H1 (cell line): ENCODE measurements around the gene OOSP3. TPM values are rescaled to one million over a fixed set of nuclear protein-coding genes. Genes with fewer than 3 reads are reported as not detected.
A peak's percentile ranks its signal among the peaks of the same experiment; 100 is the strongest.

Experiments
- CTCF ChIA-PET: fragments of 300-600 bp; sonication (Branson Sonifier 250); formaldehyde crosslinking; loops from one replicate; lab custom pipeline; 2021; ENCODE audit not compliant: partially characterized antibody; lab: Charles Lee
- POLR2A ChIA-PET: fragments of 300-600 bp; sonication (Branson Sonifier 250); formaldehyde crosslinking; loops from one replicate; lab custom pipeline; 2021; ENCODE audit warnings: inconsistent platforms; ENCODE audit not compliant: partially characterized antibody; lab: Charles Lee
- DNase-seq, 2 experiments: peaks; one replicate each; pipeline versions ENCODE4 v3.0.0 to v3.0.0-alpha.2; 2010 to 2022; ENCODE audit warnings: low spot score in 2 of 2, low read depth in 1 of 2, mixed read lengths in 1 of 2
- FAIRE-seq: peaks from 2 replicates; lab custom pipeline; 2011; peaks lifted over from hg19 to GRCh38; lab: Jason Lieb, UNC
- H2AFZ ChIP-seq: 2 replicates; pipeline ENCODE4 v1.8.1; 2012; ENCODE audit warnings: low read length, inconsistent platforms
- H2AK5ac ChIP-seq: 2 replicates; pipeline ENCODE4 v1.6.1; 2013; ENCODE audit warnings: low read depth, low read length
- H2BK120ac ChIP-seq: replicated peaks from 2 replicates; pipeline ENCODE3; 2013; ENCODE audit warnings: low read depth, low read length, inconsistent platforms
- H2BK12ac ChIP-seq: 2 replicates; pipeline ENCODE4 v1.6.1; 2013; ENCODE audit warnings: low read depth, low read length
- H2BK15ac ChIP-seq: 2 replicates; pipeline ENCODE4 v1.6.1; 2013; ENCODE audit warnings: low read length
- H2BK20ac ChIP-seq: 2 replicates; pipeline ENCODE4 v1.6.1; 2013; ENCODE audit warnings: low read length
- H2BK5ac ChIP-seq: 2 replicates; pipeline ENCODE4 v1.6.1; 2013; ENCODE audit warnings: low read depth, low read length
- H3K14ac ChIP-seq: 2 replicates; pipeline ENCODE4 v1.6.1; 2013; ENCODE audit warnings: inconsistent platforms; ENCODE audit not compliant: insufficient read length
- H3K18ac ChIP-seq: 2 replicates; pipeline ENCODE4 v1.6.1; 2013; ENCODE audit warnings: low read length; ENCODE audit errors: extremely low read depth
- H3K23ac ChIP-seq: 2 replicates; pipeline ENCODE4 v1.6.1; 2013; ENCODE audit warnings: inconsistent platforms; ENCODE audit not compliant: insufficient read length
- H3K23me2 ChIP-seq: 2 replicates; pipeline ENCODE4 v1.6.1; 2013; ENCODE audit warnings: low read depth, low read length
- H3K27ac ChIP-seq: 2 replicates; pipeline ENCODE4 v1.6.1; 2011; ENCODE audit warnings: low read depth, low read length, inconsistent platforms
- H3K27me3 ChIP-seq, 4 experiments: replicated peaks in 1 of 4; 1 replicate in 1 of 4; 2 replicates in 3 of 4; pipeline versions ENCODE4 v1.6.1 to v1.8.1; 2011 to 2013; ENCODE audit warnings: low read length in 3 of 4, mild to moderate bottlenecking in 3 of 4, inconsistent platforms in 2 of 4, mixed read lengths in 2 of 4, moderate library complexity in 1 of 4; ENCODE audit not compliant: control insufficient read depth in 3 of 4, insufficient read depth in 3 of 4; ENCODE audit errors: extremely low read depth in 1 of 4
- H3K36me3 ChIP-seq, 4 experiments: 2 replicates each; pipeline versions ENCODE4 v1.6.1 to v1.8.1; 2011 to 2013; ENCODE audit warnings: mild to moderate bottlenecking in 4 of 4, low read length in 3 of 4, moderate library complexity in 2 of 4, control low read depth in 1 of 4, inconsistent platforms in 1 of 4; ENCODE audit not compliant: insufficient read depth in 4 of 4, control insufficient read depth in 2 of 4
- H3K4ac ChIP-seq: replicated peaks from 2 replicates; pipeline ENCODE3; 2013; ENCODE audit warnings: low read length, low read depth, mixed read lengths, inconsistent platforms; ENCODE audit not compliant: insufficient read length
- H3K4me1 ChIP-seq, 4 experiments: replicated peaks in 1 of 4; 1 replicate in 1 of 4; 2 replicates in 3 of 4; pipeline versions ENCODE4 v1.6.1 to v1.8.1; 2011 to 2013; ENCODE audit warnings: low read length in 3 of 4, inconsistent platforms in 2 of 4, mixed read lengths in 1 of 4; ENCODE audit not compliant: insufficient read depth in 4 of 4, control insufficient read depth in 3 of 4
- H3K4me2 ChIP-seq, 2 experiments: 2 replicates each; pipeline versions ENCODE4 v1.6.1 to v1.8.1; 2011 to 2013; ENCODE audit warnings: low read depth in 2 of 2, low read length in 2 of 2, control low read depth in 1 of 2, inconsistent platforms in 1 of 2, mild to moderate bottlenecking in 1 of 2; ENCODE audit not compliant: insufficient read depth in 1 of 2
- H3K4me3 ChIP-seq, 4 experiments: fragments of 200-600, 300-600 bp in 1 of 4; sonication (generic), shearing (Covaris generic), sonication (Bioruptor Twin) in 1 of 4; 2 replicates each; pipeline versions ENCODE4 v1.5.1 to v1.8.1; 2011 to 2016; ENCODE audit warnings: low read length in 4 of 4, low read depth in 3 of 4, control low read depth in 2 of 4, inconsistent platforms in 2 of 4, mild to moderate bottlenecking in 2 of 4, mixed read lengths in 1 of 4, moderate library complexity in 1 of 4; ENCODE audit not compliant: insufficient read depth in 2 of 4; ENCODE audit errors: extremely low read depth in 1 of 4
- H3K56ac ChIP-seq: replicated peaks from 2 replicates; pipeline ENCODE3; 2013; ENCODE audit warnings: low read depth, mild to moderate bottlenecking, mixed read lengths, low read length, inconsistent platforms; ENCODE audit not compliant: insufficient read length
- H3K79me1 ChIP-seq: 2 replicates; pipeline ENCODE4 v1.6.1; 2013; ENCODE audit warnings: low read depth, low read length, control low read depth
- H3K79me2 ChIP-seq, 2 experiments: 2 replicates each; pipeline versions ENCODE4 v1.6.1 to v1.8.1; 2012 to 2013; ENCODE audit warnings: low read length in 2 of 2, mild to moderate bottlenecking in 2 of 2, inconsistent platforms in 1 of 2; ENCODE audit not compliant: insufficient read depth in 2 of 2, control insufficient read depth in 1 of 2
- H3K9ac ChIP-seq, 4 experiments: replicated peaks in 1 of 4; 1 replicate in 1 of 4; 2 replicates in 3 of 4; pipeline versions ENCODE4 v1.6.1 to v1.8.1; 2011 to 2013; ENCODE audit warnings: low read depth in 3 of 4, low read length in 3 of 4, control low read depth in 2 of 4, mild to moderate bottlenecking in 2 of 4, moderate library complexity in 2 of 4, inconsistent platforms in 1 of 4; ENCODE audit errors: extremely low read depth in 1 of 4
- H3K9me3 ChIP-seq, 2 experiments: 2 replicates each; pipeline versions ENCODE4 v1.6.1 to v1.8.1; 2012 to 2013; ENCODE audit warnings: mild to moderate bottlenecking in 2 of 2, moderate library complexity in 2 of 2, control low read depth in 1 of 2, inconsistent platforms in 1 of 2, low read depth in 1 of 2, low read length in 1 of 2, mixed read lengths in 1 of 2; ENCODE audit not compliant: insufficient read depth in 2 of 2
- H4K20me1 ChIP-seq, 2 experiments: replicated peaks in 1 of 2; 2 replicates each; pipeline versions ENCODE3 to v1.8.1; 2011 to 2013; ENCODE audit warnings: inconsistent platforms in 2 of 2, low read length in 2 of 2, mild to moderate bottlenecking in 1 of 2; ENCODE audit not compliant: insufficient read depth in 2 of 2, control insufficient read depth in 1 of 2
- H4K5ac ChIP-seq: 2 replicates; pipeline ENCODE4 v1.6.1; 2013; ENCODE audit warnings: low read length, low read depth, mixed read lengths, inconsistent platforms; ENCODE audit not compliant: insufficient read length
- H4K8ac ChIP-seq: 2 replicates; pipeline ENCODE4 v1.8.0; 2013; ENCODE audit warnings: mild to moderate bottlenecking, moderate library complexity, low read length, inconsistent platforms; ENCODE audit not compliant: insufficient read depth; ENCODE audit errors: extremely low read depth
- H4K91ac ChIP-seq: replicated peaks from 2 replicates; pipeline ENCODE3; 2013; ENCODE audit warnings: low read length, mixed read lengths, inconsistent platforms; ENCODE audit not compliant: insufficient read length
- ASH2L ChIP-seq: fragments of 200-600, 300-600 bp; sonication (generic); IDR thresholded peaks from one replicate; pipeline ENCODE4 v1.7.1; 2017; ENCODE audit warnings: low read length
- TEAD4 ChIP-seq: IDR thresholded peaks from 2 replicates; pipeline ENCODE4 v1.6.1; 2012; ENCODE audit warnings: low read depth, low read length, inconsistent platforms, mixed read lengths
- WGBS, 2 experiments: shearing (Covaris generic) in 1 of 2; methylation state at CpG; one replicate each; pipeline versions ENCODE4 v1.1.6 to v1.1.7; 2013 to 2015; ENCODE audit warnings: low lambda C conversion rate in 2 of 2, mixed read lengths in 2 of 2, inconsistent platforms in 1 of 2, low coverage in 1 of 2, missing lambda C conversion rate in 1 of 2; ENCODE audit not compliant: insufficient replicate concordance in 2 of 2, insufficient coverage in 1 of 2, insufficient read length in 1 of 2; ENCODE audit errors: extremely low coverage in 1 of 2, missing lambda C conversion rate in 1 of 2; 5-methylcytosine and 5-hydroxymethylcytosine counted together
- polyA plus RNA-seq, 7 experiments: library from polyadenylated mRNA; depleted of rRNA in 3 of 7; stranded (reverse) in 5 of 7; unstranded in 2 of 7; fragments of >200 nt in 5 of 7; fragments of 200-250 nt in 2 of 7; gene quantifications; 1 replicate in 5 of 7; 2 replicates in 1 of 7; 4 replicates in 1 of 7; pipeline versions ENCODE4 v1.2.1 to v1.2.3, GENCODE V29; 2011 to 2013; ENCODE audit warnings: missing spikeins in 2 of 7, mixed read lengths in 2 of 7
- total RNA-seq: library from RNA; stranded (reverse); fragmentation: NEBNext Ultra II Directional; extraction: Animal tissue kit (Norgen Biotek cat#: 25700); gene quantifications from 2 replicates; pipeline ENCODE4 v1.2.1, GENCODE V29; 2021

Gene OOSP3
- total and polyA plus RNA-seq, 2 of the 8 experiments (the other 6 are each of a cell fraction or from before 2014, with no cell fraction given) = not detected

DNA sequence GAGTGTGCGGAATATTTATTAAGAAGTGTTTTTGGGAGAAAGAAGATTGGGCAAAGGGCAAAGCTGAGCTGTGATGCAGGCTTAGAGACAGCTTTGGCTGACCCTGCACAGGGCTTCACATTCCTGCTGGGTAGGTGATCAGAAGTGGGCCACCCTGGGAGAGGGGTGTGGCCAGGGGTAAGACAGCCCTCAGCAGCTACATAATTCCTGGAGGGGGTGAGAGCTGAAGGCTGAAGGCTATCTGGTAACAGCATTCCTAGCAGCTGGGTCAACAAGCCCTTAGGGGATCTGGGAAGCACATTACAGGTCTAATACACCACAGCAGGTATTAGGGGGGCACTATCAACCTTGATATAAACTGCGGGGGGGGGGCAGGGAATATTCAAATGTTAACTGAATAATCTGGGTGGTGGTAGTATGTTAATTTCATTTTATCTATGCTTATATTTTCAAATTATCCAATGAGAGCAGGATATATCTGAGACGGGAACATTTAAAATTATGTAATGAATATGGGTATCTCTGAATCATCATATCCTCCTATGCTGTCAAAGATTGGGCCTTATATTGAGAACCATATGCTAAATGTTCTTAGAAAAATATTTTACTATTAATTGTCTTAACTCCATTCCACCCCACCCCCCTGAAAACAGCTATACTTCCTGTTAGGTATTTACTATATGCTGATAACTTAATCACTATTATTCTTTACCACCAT lies 65.6 kb downstream of the OOSP3 start:
- Histone ChIP-seq H3K56ac (no peak overlapping the region), H3K9me3 (no peaks in the 10 kb centered on the region), H3K27ac (no peak overlapping the region), H4K5ac (no peak overlapping the region), H4K8ac (no peak overlapping the region), H2BK15ac (no peak overlapping the region), H4K20me1 (no peaks in the 10 kb centered on the region), H3K36me3 (no peaks in the 10 kb centered on the region), H3K4me1 (no peaks in the 10 kb centered on the region), H3K14ac (no peak overlapping the region), H3K79me1 (no peaks in the 10 kb centered on the region), H2BK120ac (no peak overlapping the region), H3K18ac (no peak overlapping the region), H3K27me3 (no peaks in the 10 kb centered on the region), H3K4me2 (no peak overlapping the region), H3K23me2 (no peaks in the 10 kb centered on the region), H4K91ac (no peak overlapping the region), H3K23ac (no peak overlapping the region), H2BK20ac (no peak overlapping the region), H2AK5ac (no peak overlapping the region), H2BK5ac (no peak overlapping the region), H3K4me3 (no peak overlapping the region), H3K4ac (no peak overlapping the region), H3K9ac (no peak overlapping the region), H2AFZ (no peak overlapping the region), H3K79me2 (no peaks in the 10 kb centered on the region), H2BK12ac (no peak overlapping the region)
- peak in 1 of 2 experiments; percentile 5 for DNase-seq
- ChIA-PET POLR2A (no interaction called here), CTCF (interaction anchor here (0.6 kb wide), 1 partner anchor 14 kb away, joined by 4 read pairs; no protein-coding TSS in a partner anchor)
- TF ChIP-seq TEAD4 (peak; percentile 32; the same call in 1 of the 2 replicates), ASH2L (no peak)
- no peak for FAIRE-seq
- 89 to 100% methylated on average over 1 to 2 of the region's 3 CpGs for WGBS, 2 experiments
